BLaER1 treated with 17β-estradiol and CSF1 and Interleukin-3, amounts not matched to agents 10 nM and 100 nM (cell line): Measurements from ENCODE around the gene GRAMD2A.

Experiments
- H3K27ac ChIP-seq, 11 experiments: shearing (Covaris generic); formaldehyde crosslinking; 2 replicates each; pipeline ENCODE4 v1.8.1; 2022
- H3K27me3 ChIP-seq, 11 experiments: shearing (Covaris generic); formaldehyde crosslinking; 2 replicates each; pipeline ENCODE4 v1.8.1; 2022
- H3K36me3 ChIP-seq, 11 experiments: shearing (Covaris generic); formaldehyde crosslinking; 2 replicates each; pipeline ENCODE4 v1.8.1; 2022
- H3K4me1 ChIP-seq, 10 experiments: shearing (Covaris generic); formaldehyde crosslinking; 2 replicates each; pipeline ENCODE4 v1.8.1; 2022
- H3K4me2 ChIP-seq, 11 experiments: shearing (Covaris generic); formaldehyde crosslinking; 2 replicates each; pipeline ENCODE4 v1.8.1; 2022
- H3K4me3 ChIP-seq, 10 experiments: shearing (Covaris generic); formaldehyde crosslinking; 2 replicates each; pipeline ENCODE4 v1.8.1; 2022
- H3K9ac ChIP-seq, 11 experiments: shearing (Covaris generic); formaldehyde crosslinking; 2 replicates each; pipeline ENCODE4 v1.8.1; 2022
- H3K9me3 ChIP-seq, 11 experiments: shearing (Covaris generic); formaldehyde crosslinking; replicated peaks in 1 of 11; 2 replicates each; pipeline ENCODE4 v1.8.1; 2022
- H4K20me1 ChIP-seq, 11 experiments: shearing (Covaris generic); formaldehyde crosslinking; 2 replicates each; pipeline ENCODE4 v1.8.1; 2022
- Cebpa-rat ChIP-seq, 11 experiments: shearing (Covaris generic); IDR thresholded peaks; 2 replicates each; pipeline ENCODE4 v1.8.1; 2022

The GRAMD2A gene

DNA sequence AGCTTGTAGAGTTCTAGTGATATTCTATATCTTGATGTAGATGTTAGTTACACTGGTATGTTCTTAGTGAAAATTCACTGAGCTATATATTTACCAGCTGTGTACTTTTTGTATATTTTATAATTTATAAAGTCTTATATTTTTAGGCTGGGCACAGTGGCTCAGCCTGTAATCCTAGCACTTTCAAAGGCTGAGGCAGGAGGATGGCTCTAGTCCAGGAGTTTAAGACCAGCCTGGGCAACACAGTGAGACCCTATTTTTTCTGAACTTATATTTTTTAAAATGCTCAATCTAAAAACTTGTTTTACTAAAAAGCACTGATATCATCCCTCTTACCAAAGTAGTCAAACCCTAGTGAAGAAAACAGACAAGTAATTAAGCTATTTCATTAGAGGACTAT lies 84.8 kb downstream of the GRAMD2A start:
- Histone ChIP-seq H3K27ac (no peak overlapping the region), H3K4me3 (no peak overlapping the region), H3K9me3 (no peaks in the 10 kb centered on the region), H3K27me3 (no peaks in the 10 kb centered on the region), H3K36me3 (no peaks in the 10 kb centered on the region), H3K4me2 (no peak overlapping the region), H3K9ac (no peak overlapping the region), H3K4me1 (peaks cover 11 to 25% (median 15%) of the 10 kb centered on the region in 10 experiments), H4K20me1 (peaks cover 0 to 61% (median 22%) of the 10 kb centered on the region in 11 experiments; a peak in 10 of 22 replicates)
- no peak for TF ChIP-seq Cebpa-rat (IDR thresholded peaks at IDR 0.05)

GRCh38 chr15:72112116-72112515 lies 85.5 kb downstream of the GRAMD2A start:
- H4K20me1 ChIP-seq = peaks cover 0 to 62% (median 24%) of the 10 kb centered on the region in 11 experiments; a peak in 10 of 22 replicates
- H3K4me2 ChIP-seq = no peak overlapping the region

GRCh38 chr15:72110355-72110754 lies 87.2 kb downstream of the GRAMD2A start:
- H3K4me1 ChIP-seq = peaks cover 0 to 12% (median under 1%) of the 10 kb centered on the region in 10 experiments; a peak in 6 of 20 replicates
- H3K9me3 ChIP-seq = no peaks in the 10 kb centered on the region
- H3K4me2 ChIP-seq = no peak overlapping the region

More at GRCh38 chr15:72112116-72112515, 85.5 kb downstream of the GRAMD2A start:
- TF ChIP-seq Cebpa-rat (IDR thresholded peaks at IDR 0.05) = no peak
- Histone ChIP-seq H3K9ac (no peak overlapping the region), H3K9me3 (no peaks in the 10 kb centered on the region), H3K36me3 (no peaks in the 10 kb centered on the region), H3K4me3 (no peak overlapping the region), H3K27me3 (no peaks in the 10 kb centered on the region), H3K4me1 (peaks cover 11 to 25% (median 15%) of the 10 kb centered on the region in 10 experiments), H3K27ac (no peak overlapping the region)

More at GRCh38 chr15:72110355-72110754, 87.2 kb downstream of the GRAMD2A start:
- H4K20me1 ChIP-seq = peaks cover 0 to 57% (median 23%) of the 10 kb centered on the region in 11 experiments; a peak in 10 of 22 replicates
- no peak overlapping the region for H3K27ac ChIP-seq
- no peak for TF ChIP-seq Cebpa-rat (IDR thresholded peaks at IDR 0.05)
- no peak overlapping the region for H3K9ac ChIP-seq
- no peaks in the 10 kb centered on the region for H3K27me3 ChIP-seq
- no peaks in the 10 kb centered on the region for H3K36me3 ChIP-seq
- H3K4me3 ChIP-seq = no peak overlapping the region
